KOPT-K1 (cell line): ENCODE data around the gene KLHL6.
"Not testable (repeated sequence)": the region's sequence is repeated elsewhere in the genome, so short reads cannot be mapped to it uniquely, and the experiment has no call there.

ENCODE experiments used
- H3K27ac ChIP-seq: fragments of 200-600 bp; sonication (generic); 2 replicates; pipeline ENCODE4 v1.5.1; 2016; ENCODE audit warnings: antibody characterized with exemption, mild to moderate bottlenecking, low read depth, low read length; ENCODE audit not compliant: poor library complexity, severe bottlenecking
- H3K36me3 ChIP-seq: fragments of 200-600 bp; sonication (generic); 2 replicates; pipeline ENCODE4 v1.5.1; 2017; ENCODE audit warnings: antibody characterized with exemption, mild to moderate bottlenecking, low read length, moderate library complexity; ENCODE audit not compliant: insufficient read depth
- H3K9me3 ChIP-seq: fragments of 200-600 bp; sonication (generic); 2 replicates; pipeline ENCODE4 v1.5.1; 2017; ENCODE audit warnings: antibody characterized with exemption, low read length, mild to moderate bottlenecking; ENCODE audit not compliant: insufficient read depth, poor library complexity, severe bottlenecking

Gene KLHL6

GRCh38 chr3:183529717-183530116 lies 25.8 kb downstream of the KLHL6 start:
- no peak overlapping the region for H3K27ac ChIP-seq
- peaks cover 16% of the 10 kb centered on the region for H3K36me3 ChIP-seq
- no peaks in the 10 kb centered on the region for H3K9me3 ChIP-seq

GRCh38 chr3:183529185-183529584 lies 26.3 kb downstream of the KLHL6 start:
- no peak overlapping the region for H3K27ac ChIP-seq
- peaks cover 20% of the 10 kb centered on the region for H3K36me3 ChIP-seq
- H3K9me3 ChIP-seq = no peaks in the 10 kb centered on the region

- H3K36me3 ChIP-seq = peaks cover 24% of the 10 kb centered on the region
- H3K9me3 ChIP-seq, H3K27ac ChIP-seq: not testable (repeated sequence)
These were observed 26.7 kb downstream of the KLHL6 start for GRCh38 chr3:183528758-183529157.

- peak overlapping the region; percentile 23 for H3K27ac ChIP-seq
- H3K9me3 ChIP-seq = no peaks in the 10 kb centered on the region
- H3K36me3 ChIP-seq = peaks cover 34% of the 10 kb centered on the region
These were observed 27.8 kb downstream of the KLHL6 start for GRCh38 chr3:183527428-183528379.

GRCh38 chr3:183526838-183527427 lies 28.6 kb downstream of the KLHL6 start:
- H3K9me3 ChIP-seq = no peaks in the 10 kb centered on the region
- peaks cover 39% of the 10 kb centered on the region for H3K36me3 ChIP-seq
- H3K27ac ChIP-seq = no peak overlapping the region

- Histone ChIP-seq H3K27ac (no peak overlapping the region), H3K9me3 (no peaks in the 10 kb centered on the region), H3K36me3 (peaks cover 39% of the 10 kb centered on the region)
These were observed 31.0 kb downstream of the KLHL6 start for GRCh38 chr3:183524476-183524875.

GRCh38 chr3:183520741-183521556 lies 34.6 kb downstream of the KLHL6 start:
- peaks cover 22% of the 10 kb centered on the region; the same call in 1 of the 2 replicates for H3K36me3 ChIP-seq
- not testable (repeated sequence) for H3K27ac ChIP-seq, H3K9me3 ChIP-seq

GRCh38 chr3:183520295-183520694 lies 35.2 kb downstream of the KLHL6 start:
- not testable (repeated sequence) for H3K27ac ChIP-seq, H3K9me3 ChIP-seq
- H3K36me3 ChIP-seq = peaks cover 22% of the 10 kb centered on the region; the same call in 1 of the 2 replicates

- no peak overlapping the region for H3K27ac ChIP-seq
- H3K36me3 ChIP-seq = peaks cover 26% of the 10 kb centered on the region; the same call in 1 of the 2 replicates
- no peaks in the 10 kb centered on the region for H3K9me3 ChIP-seq
These were observed 35.6 kb downstream of the KLHL6 start for GRCh38 chr3:183519891-183520290.

GRCh38 chr3:183518491-183519251 lies 36.8 kb downstream of the KLHL6 start:
- peak overlapping the region; percentile 21 for H3K27ac ChIP-seq
- H3K36me3 ChIP-seq = peaks cover 17% of the 10 kb centered on the region; the same call in 1 of the 2 replicates
- H3K9me3 ChIP-seq = no peaks in the 10 kb centered on the region

- Histone ChIP-seq H3K27ac (no peak overlapping the region), H3K9me3 (no peaks in the 10 kb centered on the region), H3K36me3 (peaks cover 8% of the 10 kb centered on the region; the same call in 1 of the 2 replicates)
These were observed 37.9 kb downstream of the KLHL6 start for GRCh38 chr3:183517607-183518006.

- Histone ChIP-seq H3K27ac (peak overlapping the region; percentile 53), H3K36me3 (peaks cover 3% of the 10 kb centered on the region; the same call in 1 of the 2 replicates), H3K9me3 (no peaks in the 10 kb centered on the region)
These were observed 39.3 kb downstream of the KLHL6 start for GRCh38 chr3:183515968-183516851.

- H3K9me3 ChIP-seq = no peaks in the 10 kb centered on the region
- no peak overlapping the region for H3K27ac ChIP-seq
- 0 out of 2 replicates have a peak, but pooled peaks cover 3% of the 10 kb centered on the region for H3K36me3 ChIP-seq
These were observed 41.5 kb downstream of the KLHL6 start for GRCh38 chr3:183514021-183514420.
